OCI-M2 (cell line): Measurements from ENCODE around the gene AGAP4.
"Not testable (repeated sequence)": the region's sequence is repeated elsewhere in the genome, so short reads cannot be mapped to it uniquely, and the experiment has no call there.

Experiments used
- DNase-seq: peaks from one replicate; lab custom pipeline; 2025; ENCODE audit not compliant: unreplicated experiment; lab: John Stamatoyannopoulos, UW

AGAP4 gene

GRCh38 chr10:45790694-45791426 lies 56.4 kb downstream of the AGAP4 start:
- DNase-seq: not testable (repeated sequence)

GRCh38 chr10:45789991-45790390 lies 57.3 kb downstream of the AGAP4 start:
- DNase-seq: not testable (repeated sequence)

GRCh38 chr10:45787212-45787741 lies 60.0 kb downstream of the AGAP4 start:
- DNase-seq: not testable (repeated sequence)

DNA sequence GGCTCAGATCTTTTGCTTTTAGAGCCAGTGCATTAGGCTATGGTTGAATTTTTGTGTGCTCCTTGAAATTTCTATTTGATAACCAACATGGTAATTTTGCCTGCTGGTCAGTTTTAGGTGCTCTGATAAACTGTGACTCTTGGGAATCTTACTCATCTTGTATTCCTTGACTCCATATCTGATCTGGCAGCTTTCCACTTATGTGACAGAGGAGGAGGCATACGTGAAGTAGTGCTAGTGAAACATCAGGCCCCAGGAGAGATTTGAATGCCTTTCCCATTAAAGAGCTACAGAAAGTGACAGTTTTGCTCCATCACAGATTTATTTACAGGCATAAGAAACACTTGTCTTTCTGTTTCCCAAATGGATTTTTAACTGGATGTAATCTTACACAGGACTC lies 61.1 kb downstream of the AGAP4 start:
- not testable (repeated sequence) for DNase-seq
